ENCODE results near the gene SUPT7L.
A peak's percentile ranks its signal among the peaks of the same experiment; 100 is the strongest.

Gene SUPT7L

GRCh38 chr2:27707462-27708256 is 44.2 kb upstream of the SUPT7L start:
- Histone ChIP-seq H3K27ac (ENCODE audit: low read depth in 2 of 2, low read length in 2 of 2) (no peak overlapping the region), H3K4me3 (ENCODE audit: low read length in 2 of 2) (no peak overlapping the region), H3K9ac (ENCODE audit: low read depth in 1 of 2, low read length in 2 of 2) (no peak overlapping the region), H3K9me3 (ENCODE audit: control insufficient read depth in 2 of 2, low read length in 2 of 2) (no peaks in the 10 kb centered on the region), H3K27me3 (ENCODE audit: control insufficient read depth in 2 of 2, insufficient read depth in 2 of 2, low read length in 2 of 2) (no peaks in the 10 kb centered on the region), H3K36me3 (ENCODE audit: control insufficient read depth in 2 of 2, insufficient read depth in 2 of 2, low read length in 2 of 2) (no peaks in the 10 kb centered on the region), H3K4me1 (ENCODE audit: control insufficient read depth in 2 of 2, insufficient read depth in 2 of 2, low read length in 2 of 2) (peaks cover 2 to 6% of the 10 kb centered on the region in 2 donors)

GRCh38 chr2:27705851-27706622 is 42.6 kb upstream of the SUPT7L start:
- no peaks in the 10 kb centered on the region for H3K27me3 ChIP-seq (ENCODE audit: control insufficient read depth in 2 of 2, insufficient read depth in 2 of 2, low read length in 2 of 2)
- no peak overlapping the region for H3K4me3 ChIP-seq (ENCODE audit: low read length in 2 of 2)
- peak overlapping the region; percentile 69 to 77 for H3K27ac ChIP-seq (ENCODE audit: low read depth in 2 of 2, low read length in 2 of 2)
- no peaks in the 10 kb centered on the region for H3K9me3 ChIP-seq (ENCODE audit: control insufficient read depth in 2 of 2, low read length in 2 of 2)
- no peaks in the 10 kb centered on the region for H3K36me3 ChIP-seq (ENCODE audit: control insufficient read depth in 2 of 2, insufficient read depth in 2 of 2, low read length in 2 of 2)
- peaks cover 2 to 6% of the 10 kb centered on the region in 2 donors for H3K4me1 ChIP-seq (ENCODE audit: control insufficient read depth in 2 of 2, insufficient read depth in 2 of 2, low read length in 2 of 2)
- peak overlapping the region in 1 of 2 donors; percentile 26 for H3K9ac ChIP-seq (ENCODE audit: low read depth in 1 of 2, low read length in 2 of 2)

GRCh38 chr2:27704342-27704876 is 41.0 kb upstream of the SUPT7L start:
- H3K4me1 ChIP-seq (ENCODE audit: control insufficient read depth in 2 of 2, insufficient read depth in 2 of 2, low read length in 2 of 2) = peaks cover 2 to 6% of the 10 kb centered on the region in 2 donors
- H3K36me3 ChIP-seq (ENCODE audit: control insufficient read depth in 2 of 2, insufficient read depth in 2 of 2, low read length in 2 of 2) = no peaks in the 10 kb centered on the region
- no peak overlapping the region for H3K27ac ChIP-seq (ENCODE audit: low read depth in 2 of 2, low read length in 2 of 2)
- no peaks in the 10 kb centered on the region for H3K27me3 ChIP-seq (ENCODE audit: control insufficient read depth in 2 of 2, insufficient read depth in 2 of 2, low read length in 2 of 2)
- no peaks in the 10 kb centered on the region for H3K9me3 ChIP-seq (ENCODE audit: control insufficient read depth in 2 of 2, low read length in 2 of 2)
- H3K4me3 ChIP-seq (ENCODE audit: low read length in 2 of 2) = no peak overlapping the region
- H3K9ac ChIP-seq (ENCODE audit: low read depth in 1 of 2, low read length in 2 of 2) = no peak overlapping the region

DNA sequence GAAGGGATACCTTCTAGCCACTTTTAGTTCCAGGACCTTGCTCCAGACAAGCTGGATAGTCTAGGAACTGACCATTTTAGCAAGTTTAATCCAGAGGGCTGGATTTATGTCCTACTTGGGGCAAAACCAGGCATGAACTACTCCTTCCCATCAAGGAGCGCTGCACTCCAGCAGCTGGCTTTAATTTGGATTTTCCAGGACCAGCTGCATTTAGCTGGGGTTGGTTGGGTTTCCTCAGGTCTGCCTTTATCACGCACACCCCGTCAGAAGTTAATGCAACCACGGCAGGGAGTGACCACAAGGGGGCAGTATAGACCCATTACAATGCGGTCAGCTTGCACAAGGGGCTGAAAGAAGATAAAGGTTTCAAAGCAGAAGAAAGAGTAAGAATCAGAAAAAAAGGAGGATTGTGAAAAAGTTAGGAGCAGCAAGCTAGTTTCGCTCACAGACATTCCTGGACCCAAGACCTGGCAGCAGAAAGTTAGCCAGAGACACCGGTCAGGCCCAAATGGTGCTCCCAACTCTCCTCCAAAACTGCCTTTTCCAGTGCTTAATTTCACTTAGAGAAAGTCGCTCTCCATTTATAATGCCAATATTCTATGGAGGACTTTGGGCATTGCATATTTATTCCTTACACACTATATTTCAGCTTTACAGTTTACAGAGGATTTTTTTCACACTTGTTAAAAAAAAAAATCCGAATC is 40.4 kb upstream of the SUPT7L start:
- H3K9me3 ChIP-seq (ENCODE audit: control insufficient read depth in 2 of 2, low read length in 2 of 2) = no peaks in the 10 kb centered on the region
- H3K4me3 ChIP-seq (ENCODE audit: low read length in 2 of 2) = no peak overlapping the region
- H3K4me1 ChIP-seq (ENCODE audit: control insufficient read depth in 2 of 2, insufficient read depth in 2 of 2, low read length in 2 of 2) = peaks cover 2 to 6% of the 10 kb centered on the region in 2 donors
- no peak overlapping the region for H3K27ac ChIP-seq (ENCODE audit: low read depth in 2 of 2, low read length in 2 of 2)
- no peak overlapping the region for H3K9ac ChIP-seq (ENCODE audit: low read depth in 1 of 2, low read length in 2 of 2)
- H3K36me3 ChIP-seq (ENCODE audit: control insufficient read depth in 2 of 2, insufficient read depth in 2 of 2, low read length in 2 of 2) = no peaks in the 10 kb centered on the region
- no peaks in the 10 kb centered on the region for H3K27me3 ChIP-seq (ENCODE audit: control insufficient read depth in 2 of 2, insufficient read depth in 2 of 2, low read length in 2 of 2)

DNA sequence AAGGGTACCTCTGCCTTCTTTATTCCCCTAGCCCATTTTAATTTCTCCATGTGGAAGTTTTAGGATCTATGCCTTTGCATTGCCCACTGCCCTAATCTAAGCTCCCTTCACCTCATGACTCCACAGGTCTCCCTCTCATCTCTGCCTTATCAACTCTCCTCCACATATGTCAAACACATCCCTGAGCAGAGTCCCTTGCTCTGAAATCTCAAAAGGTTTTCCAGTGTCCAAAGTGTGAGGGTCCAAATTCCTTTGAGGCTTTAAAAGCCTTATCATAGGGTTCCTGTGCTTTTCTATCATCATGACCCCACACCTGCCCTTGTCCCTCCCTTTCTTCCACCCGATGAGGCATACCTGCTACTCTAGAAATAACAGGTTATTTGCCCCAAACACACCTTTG is 38.9 kb upstream of the SUPT7L start:
- Histone ChIP-seq H3K27me3 (ENCODE audit: control insufficient read depth in 2 of 2, insufficient read depth in 2 of 2, low read length in 2 of 2) (no peaks in the 10 kb centered on the region), H3K27ac (ENCODE audit: low read depth in 2 of 2, low read length in 2 of 2) (no peak overlapping the region), H3K9me3 (ENCODE audit: control insufficient read depth in 2 of 2, low read length in 2 of 2) (no peaks in the 10 kb centered on the region), H3K36me3 (ENCODE audit: control insufficient read depth in 2 of 2, insufficient read depth in 2 of 2, low read length in 2 of 2) (no peaks in the 10 kb centered on the region), H3K4me3 (ENCODE audit: low read length in 2 of 2) (no peak overlapping the region), H3K4me1 (ENCODE audit: control insufficient read depth in 2 of 2, insufficient read depth in 2 of 2, low read length in 2 of 2) (peaks cover 2 to 6% of the 10 kb centered on the region in 2 donors), H3K9ac (ENCODE audit: low read depth in 1 of 2, low read length in 2 of 2) (no peak overlapping the region)

DNA sequence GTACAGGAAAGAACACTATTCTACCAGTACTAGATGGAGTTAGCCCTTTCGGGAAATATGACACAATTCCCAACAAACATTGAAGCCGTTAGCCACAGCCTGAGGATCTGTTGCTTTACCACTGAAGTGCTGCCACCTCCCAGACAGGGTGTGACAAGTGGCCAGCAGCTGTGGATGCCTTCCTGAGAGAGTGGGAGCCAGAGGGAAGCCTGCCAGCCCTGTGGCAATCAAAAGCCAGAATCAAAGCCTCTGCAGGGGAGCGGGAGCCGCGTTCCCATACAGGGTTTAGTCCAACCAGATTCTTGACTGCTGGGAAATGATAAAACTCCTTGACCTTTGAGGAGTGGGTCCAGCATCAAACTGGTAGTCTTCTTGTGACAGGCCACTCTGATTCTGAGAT is 38.3 kb upstream of the SUPT7L start:
- no peaks in the 10 kb centered on the region for H3K36me3 ChIP-seq (ENCODE audit: control insufficient read depth in 2 of 2, insufficient read depth in 2 of 2, low read length in 2 of 2)
- H3K27ac ChIP-seq (ENCODE audit: low read depth in 2 of 2, low read length in 2 of 2) = no peak overlapping the region

DNA sequence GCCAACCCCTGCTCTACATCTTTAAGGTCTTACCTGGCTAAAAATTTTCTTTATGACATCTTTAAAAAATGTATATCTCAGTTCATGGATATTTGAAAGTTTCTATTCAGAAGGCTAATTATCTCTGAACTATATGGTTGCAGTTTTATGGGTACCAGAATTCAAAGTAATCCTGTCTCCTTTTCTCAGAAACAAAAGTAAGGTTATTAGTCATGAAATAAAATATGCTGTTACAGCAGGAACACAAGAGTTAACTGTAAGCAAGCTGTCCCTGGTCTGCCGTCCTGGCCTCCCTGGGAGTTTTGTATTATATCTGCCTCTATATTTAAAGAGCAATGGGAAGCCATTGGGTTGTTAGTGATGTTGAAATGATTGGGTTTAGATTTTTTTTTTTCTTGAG is 34.2 kb upstream of the SUPT7L start:
- Histone ChIP-seq H3K4me3 (ENCODE audit: low read length in 2 of 2) (no peak overlapping the region), H3K27me3 (ENCODE audit: control insufficient read depth in 2 of 2, insufficient read depth in 2 of 2, low read length in 2 of 2) (no peaks in the 10 kb centered on the region), H3K36me3 (ENCODE audit: control insufficient read depth in 2 of 2, insufficient read depth in 2 of 2, low read length in 2 of 2) (peaks cover 10 to 13% of the 10 kb centered on the region in 2 donors), H3K9me3 (ENCODE audit: control insufficient read depth in 2 of 2, low read length in 2 of 2) (no peaks in the 10 kb centered on the region), H3K4me1 (ENCODE audit: control insufficient read depth in 2 of 2, insufficient read depth in 2 of 2, low read length in 2 of 2) (no peaks in the 10 kb centered on the region), H3K27ac (ENCODE audit: low read depth in 2 of 2, low read length in 2 of 2) (no peak overlapping the region), H3K9ac (ENCODE audit: low read depth in 1 of 2, low read length in 2 of 2) (no peak overlapping the region)

More for the DNA sequence above, 38.3 kb upstream of the SUPT7L start:
- Histone ChIP-seq H3K9ac (ENCODE audit: low read depth in 1 of 2, low read length in 2 of 2) (no peak overlapping the region), H3K4me3 (ENCODE audit: low read length in 2 of 2) (no peak overlapping the region), H3K9me3 (ENCODE audit: control insufficient read depth in 2 of 2, low read length in 2 of 2) (no peaks in the 10 kb centered on the region), H3K4me1 (ENCODE audit: control insufficient read depth in 2 of 2, insufficient read depth in 2 of 2, low read length in 2 of 2) (peaks cover 2 to 5% of the 10 kb centered on the region in 2 donors), H3K27me3 (ENCODE audit: control insufficient read depth in 2 of 2, insufficient read depth in 2 of 2, low read length in 2 of 2) (no peaks in the 10 kb centered on the region)

- H3K4me1 ChIP-seq (ENCODE audit: control insufficient read depth in 2 of 2, insufficient read depth in 2 of 2, low read length in 2 of 2) = no peaks in the 10 kb centered on the region
- no peak overlapping the region for H3K4me3 ChIP-seq (ENCODE audit: low read length in 2 of 2)
- no peak overlapping the region for H3K27ac ChIP-seq (ENCODE audit: low read depth in 2 of 2, low read length in 2 of 2)
- no peaks in the 10 kb centered on the region for H3K27me3 ChIP-seq (ENCODE audit: control insufficient read depth in 2 of 2, insufficient read depth in 2 of 2, low read length in 2 of 2)
- H3K9me3 ChIP-seq (ENCODE audit: control insufficient read depth in 2 of 2, low read length in 2 of 2) = no peaks in the 10 kb centered on the region
- no peak overlapping the region for H3K9ac ChIP-seq (ENCODE audit: low read depth in 1 of 2, low read length in 2 of 2)
- peaks cover 24 to 26% of the 10 kb centered on the region in 2 donors for H3K36me3 ChIP-seq (ENCODE audit: control insufficient read depth in 2 of 2, insufficient read depth in 2 of 2, low read length in 2 of 2)
Observed at GRCh38 chr2:27690052-27690451, 26.6 kb upstream of the SUPT7L start.

GRCh38 chr2:27689424-27689823 is 26.0 kb upstream of the SUPT7L start:
- Histone ChIP-seq H3K27me3 (ENCODE audit: control insufficient read depth in 2 of 2, insufficient read depth in 2 of 2, low read length in 2 of 2) (no peaks in the 10 kb centered on the region), H3K4me1 (ENCODE audit: control insufficient read depth in 2 of 2, insufficient read depth in 2 of 2, low read length in 2 of 2) (no peaks in the 10 kb centered on the region), H3K9ac (ENCODE audit: low read depth in 1 of 2, low read length in 2 of 2) (no peak overlapping the region), H3K9me3 (ENCODE audit: control insufficient read depth in 2 of 2, low read length in 2 of 2) (no peaks in the 10 kb centered on the region), H3K27ac (ENCODE audit: low read depth in 2 of 2, low read length in 2 of 2) (no peak overlapping the region), H3K36me3 (ENCODE audit: control insufficient read depth in 2 of 2, insufficient read depth in 2 of 2, low read length in 2 of 2) (peaks cover 24 to 28% of the 10 kb centered on the region in 2 donors), H3K4me3 (ENCODE audit: low read length in 2 of 2) (no peak overlapping the region)
